ENCODE data around the gene ATP1A2. TPM values are rescaled to one million over a fixed set of nuclear protein-coding genes. Genes with fewer than 3 reads are reported as not detected.
"Not testable (repeated sequence)": the region's sequence is repeated elsewhere in the genome, so short reads cannot be mapped to it uniquely, and the experiment has no call there.

ATP1A2 gene
- total RNA-seq, 1 donor from 2014 or later = 401 TPM

GRCh38 chr1:160122978-160123495 lies 7.5 kb downstream of the ATP1A2 start:
- no peak overlapping the region for H3K4me3 ChIP-seq
- peaks cover 95% of the 10 kb centered on the region for H3K4me1 ChIP-seq
- TF ChIP-seq CTCF (IDR thresholded peaks at IDR 0.05; ENCODE audit: borderline replicate concordance) = no peak
- no peaks in the 10 kb centered on the region for H3K27me3 ChIP-seq (ENCODE audit: low read depth)
- no peak for DNase-seq
- intact Hi-C loops (cut with micrococcal nuclease) = no loop called here
- peak overlapping the region; percentile 91 for H3K27ac ChIP-seq (replicated peaks)
- no peaks in the 10 kb centered on the region for H3K9me3 ChIP-seq (replicated peaks)
- peaks cover 48% of the 10 kb centered on the region for H3K36me3 ChIP-seq

GRCh38 chr1:160123726-160124125 lies 8.2 kb downstream of the ATP1A2 start:
- peaks cover 95% of the 10 kb centered on the region for H3K4me1 ChIP-seq
- intact Hi-C loops (cut with micrococcal nuclease) = no loop called here
- no peak for TF ChIP-seq CTCF (IDR thresholded peaks at IDR 0.05; ENCODE audit: borderline replicate concordance)
- no peaks in the 10 kb centered on the region for H3K9me3 ChIP-seq (replicated peaks)
- no peak for DNase-seq
- no peaks in the 10 kb centered on the region for H3K27me3 ChIP-seq (ENCODE audit: low read depth)
- peak overlapping the region; percentile 91 for H3K27ac ChIP-seq (replicated peaks)
- H3K4me3 ChIP-seq = peak overlapping the region; percentile 11
- H3K36me3 ChIP-seq = peaks cover 55% of the 10 kb centered on the region

GRCh38 chr1:160124705-160125478 lies 9.3 kb downstream of the ATP1A2 start:
- no peak for DNase-seq
- peaks cover 67% of the 10 kb centered on the region for H3K36me3 ChIP-seq
- peaks cover 95% of the 10 kb centered on the region for H3K4me1 ChIP-seq

GRCh38 chr1:160125746-160126145 lies 10.2 kb downstream of the ATP1A2 start:
- no peak for TF ChIP-seq CTCF (IDR thresholded peaks at IDR 0.05; ENCODE audit: borderline replicate concordance)
- no peaks in the 10 kb centered on the region for H3K9me3 ChIP-seq (replicated peaks)
- H3K27me3 ChIP-seq (ENCODE audit: low read depth) = no peaks in the 10 kb centered on the region
- H3K4me3 ChIP-seq = no peak overlapping the region
- H3K36me3 ChIP-seq = peaks cover 75% of the 10 kb centered on the region
- H3K4me1 ChIP-seq = peaks cover 95% of the 10 kb centered on the region
- no peak for DNase-seq
- intact Hi-C loops (cut with micrococcal nuclease) = no loop called here
- H3K27ac ChIP-seq (replicated peaks) = peak overlapping the region; percentile 91

More at GRCh38 chr1:160124705-160125478, 9.3 kb downstream of the ATP1A2 start:
- H3K4me3 ChIP-seq = peak overlapping the region; percentile 11
- H3K27me3 ChIP-seq (ENCODE audit: low read depth) = no peaks in the 10 kb centered on the region
- no peaks in the 10 kb centered on the region for H3K9me3 ChIP-seq (replicated peaks)
- intact Hi-C loops (cut with micrococcal nuclease) = no loop called here
- H3K27ac ChIP-seq (replicated peaks) = peak overlapping the region; percentile 91
- peak; percentile 10 for TF ChIP-seq CTCF (IDR thresholded peaks at IDR 0.05; ENCODE audit: borderline replicate concordance)

- H3K4me3 ChIP-seq; DNase-seq; intact Hi-C loops (cut with micrococcal nuclease); H3K27me3 ChIP-seq (ENCODE audit: low read depth); H3K9me3 ChIP-seq (replicated peaks): not testable (repeated sequence)
- H3K4me1 ChIP-seq = peaks cover 95% of the 10 kb centered on the region
- peaks cover 75% of the 10 kb centered on the region for H3K36me3 ChIP-seq
- H3K27ac ChIP-seq (replicated peaks) = peak overlapping the region; percentile 91
Observed at GRCh38 chr1:160126342-160126741, 10.8 kb downstream of the ATP1A2 start.

GRCh38 chr1:160127381-160127780 lies 11.8 kb downstream of the ATP1A2 start:
- Histone ChIP-seq H3K36me3 (peaks cover 74% of the 10 kb centered on the region), H3K9me3 (replicated peaks) (no peaks in the 10 kb centered on the region), H3K4me1 (peaks cover 96% of the 10 kb centered on the region), H3K4me3 (peak overlapping the region; percentile 14), H3K27ac (replicated peaks) (peak overlapping the region; percentile 91), H3K27me3 (ENCODE audit: low read depth) (no peaks in the 10 kb centered on the region)
- no peak for DNase-seq
- no peak for TF ChIP-seq CTCF (IDR thresholded peaks at IDR 0.05; ENCODE audit: borderline replicate concordance)
- intact Hi-C loops (cut with micrococcal nuclease) = no loop called here

Measured in left ventricle myocardium inferior (tissue), 1 donor.